ENCODE results near the gene PEBP1. TPM values are rescaled to one million over a fixed set of nuclear protein-coding genes. Genes with fewer than 3 reads are reported as not detected.

Gene PEBP1
- total and polyA plus RNA-seq, 2 experiments from 2014 or later: 598 to 685 TPM

DNA sequence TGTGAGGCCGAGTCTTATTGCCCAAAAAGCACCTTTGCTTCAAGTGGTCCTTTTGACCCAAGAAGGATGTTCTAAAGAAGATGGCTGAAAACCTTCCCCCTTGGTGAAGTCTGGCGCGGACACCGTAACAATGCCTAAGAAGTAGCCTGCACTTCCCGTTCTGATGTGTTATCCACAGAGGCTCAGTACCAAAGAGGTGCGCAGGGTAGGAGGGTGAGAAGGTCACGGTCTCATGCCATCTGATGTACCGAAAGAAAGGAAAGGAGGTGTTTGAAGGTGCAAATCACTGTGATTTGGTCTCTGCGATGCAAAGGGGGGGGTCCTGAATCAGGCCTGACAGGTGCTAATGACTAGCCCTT is 9.9 kb downstream of the PEBP1 start:
- no peaks in the 10 kb centered on the region for H3K27me3 ChIP-seq
- no peak overlapping the region for H3K4me2 ChIP-seq
- H3K4me3 ChIP-seq: no peak overlapping the region
- H2AFZ ChIP-seq: no peak overlapping the region
- H3K79me2 ChIP-seq: peaks cover 17% of the 10 kb centered on the region
- no peak overlapping the region for H3K27ac ChIP-seq
- H3K36me3 ChIP-seq (replicated peaks; ENCODE audit: insufficient read depth, low read depth): peaks cover 5% of the 10 kb centered on the region
- no peaks in the 10 kb centered on the region for H3K9me2 ChIP-seq (replicated peaks; ENCODE audit: insufficient read depth)
- DNase-seq (ENCODE audit: low spot score): no peak
- no peaks in the 10 kb centered on the region for H3K9me3 ChIP-seq (ENCODE audit: low read depth)
- peaks cover 4% of the 10 kb centered on the region for H4K20me1 ChIP-seq (ENCODE audit: insufficient read depth, poor library complexity, severe bottlenecking)
- TF ChIP-seq EZH2phosphoT487 (IDR thresholded peaks at IDR 0.05; ENCODE audit: low read depth, severe bottlenecking, unreplicated experiment) (no peak), EZH2 (IDR thresholded peaks at IDR 0.05; ENCODE audit: borderline replicate concordance) (no peak)
- TF ChIP-seq, protein P1, sequence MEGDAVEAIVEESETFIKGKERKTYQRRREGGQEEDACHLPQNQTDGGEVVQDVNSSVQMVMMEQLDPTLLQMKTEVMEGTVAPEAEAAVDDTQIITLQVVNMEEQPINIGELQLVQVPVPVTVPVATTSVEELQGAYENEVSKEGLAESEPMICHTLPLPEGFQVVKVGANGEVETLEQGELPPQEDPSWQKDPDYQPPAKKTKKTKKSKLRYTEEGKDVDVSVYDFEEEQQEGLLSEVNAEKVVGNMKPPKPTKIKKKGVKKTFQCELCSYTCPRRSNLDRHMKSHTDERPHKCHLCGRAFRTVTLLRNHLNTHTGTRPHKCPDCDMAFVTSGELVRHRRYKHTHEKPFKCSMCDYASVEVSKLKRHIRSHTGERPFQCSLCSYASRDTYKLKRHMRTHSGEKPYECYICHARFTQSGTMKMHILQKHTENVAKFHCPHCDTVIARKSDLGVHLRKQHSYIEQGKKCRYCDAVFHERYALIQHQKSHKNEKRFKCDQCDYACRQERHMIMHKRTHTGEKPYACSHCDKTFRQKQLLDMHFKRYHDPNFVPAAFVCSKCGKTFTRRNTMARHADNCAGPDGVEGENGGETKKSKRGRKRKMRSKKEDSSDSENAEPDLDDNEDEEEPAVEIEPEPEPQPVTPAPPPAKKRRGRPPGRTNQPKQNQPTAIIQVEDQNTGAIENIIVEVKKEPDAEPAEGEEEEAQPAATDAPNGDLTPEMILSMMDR (IDR thresholded peaks at IDR 0.05; ENCODE audit: poor library complexity): no peak
- H3K4me1 ChIP-seq (ENCODE audit: insufficient read depth): no peaks in the 10 kb centered on the region
- WGBS (ENCODE audit: low lambda C conversion rate, missing lambda C conversion rate): 88% methylated on average over 9 of the region's 9 CpGs

DNA sequence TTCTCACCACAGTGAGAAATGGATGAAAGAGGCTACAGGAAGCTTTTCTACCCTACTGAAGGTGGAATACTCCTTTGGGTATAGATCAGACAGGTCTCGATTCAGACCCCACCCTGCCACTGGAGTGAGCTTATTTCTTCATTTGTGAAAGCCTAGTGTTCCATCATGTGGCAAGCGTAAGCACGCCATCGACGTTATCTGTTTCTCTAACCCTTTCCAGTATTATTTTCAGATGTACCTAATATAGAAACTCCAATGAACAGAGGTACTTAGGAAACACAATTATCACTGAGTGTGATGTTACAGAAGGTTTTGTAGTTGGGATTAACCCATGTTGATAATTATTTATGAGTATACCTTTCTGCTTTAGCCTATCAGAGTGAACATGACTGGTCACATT is 12.4 kb downstream of the PEBP1 start:
- peaks cover 5% of the 10 kb centered on the region for H3K79me2 ChIP-seq
- H3K9me2 ChIP-seq (replicated peaks; ENCODE audit: insufficient read depth): no peaks in the 10 kb centered on the region
- no peak overlapping the region for H3K4me3 ChIP-seq
- no peak overlapping the region for H2AFZ ChIP-seq
- peaks cover 1% of the 10 kb centered on the region for H3K36me3 ChIP-seq (replicated peaks; ENCODE audit: insufficient read depth, low read depth)
- H3K9me3 ChIP-seq (ENCODE audit: low read depth): no peaks in the 10 kb centered on the region
- no peaks in the 10 kb centered on the region for H3K27me3 ChIP-seq
- DNase-seq (ENCODE audit: low spot score): no peak
- H3K4me2 ChIP-seq: no peak overlapping the region
- 95% methylated on average over 5 of the region's 5 CpGs for WGBS (ENCODE audit: low lambda C conversion rate, missing lambda C conversion rate)
- peaks cover 4% of the 10 kb centered on the region for H4K20me1 ChIP-seq (ENCODE audit: insufficient read depth, poor library complexity, severe bottlenecking)
- TF ChIP-seq, protein P1 (IDR thresholded peaks at IDR 0.05; ENCODE audit: poor library complexity): no peak
- TF ChIP-seq EZH2 (IDR thresholded peaks at IDR 0.05; ENCODE audit: borderline replicate concordance): no peak
- TF ChIP-seq EZH2phosphoT487 (IDR thresholded peaks at IDR 0.05; ENCODE audit: low read depth, severe bottlenecking, unreplicated experiment): no peak
- no peak overlapping the region for H3K27ac ChIP-seq
- H3K4me1 ChIP-seq (ENCODE audit: insufficient read depth): no peaks in the 10 kb centered on the region

DNA sequence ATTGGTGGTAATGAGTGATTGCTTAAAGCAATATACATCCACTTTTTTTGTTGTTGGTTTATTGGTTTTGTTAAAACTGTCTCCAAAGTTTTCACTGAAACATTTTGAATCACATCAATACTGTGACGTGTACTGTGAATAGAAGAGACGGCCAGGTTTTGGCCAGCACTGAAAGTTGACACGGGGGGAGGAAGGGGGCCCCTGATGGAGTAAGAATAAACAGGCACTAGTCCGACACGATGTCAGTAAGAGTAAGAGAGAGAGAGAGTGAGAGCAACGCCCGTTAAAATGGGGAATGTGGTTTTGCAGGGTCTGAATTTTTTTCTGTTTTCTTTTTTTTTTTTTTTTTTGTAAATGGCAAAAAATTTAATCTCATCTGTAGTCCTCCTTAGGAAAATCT is 14.7 kb downstream of the PEBP1 start:
- Histone ChIP-seq H3K36me3 (replicated peaks; ENCODE audit: insufficient read depth, low read depth) (no peaks in the 10 kb centered on the region), H3K4me1 (ENCODE audit: insufficient read depth) (no peaks in the 10 kb centered on the region), H3K4me2 (no peak overlapping the region), H3K9me2 (replicated peaks; ENCODE audit: insufficient read depth) (no peaks in the 10 kb centered on the region), H3K9me3 (ENCODE audit: low read depth) (no peaks in the 10 kb centered on the region), H3K27me3 (no peaks in the 10 kb centered on the region), H3K79me2 (no peaks in the 10 kb centered on the region), H3K27ac (no peak overlapping the region), H2AFZ (no peak overlapping the region), H4K20me1 (ENCODE audit: insufficient read depth, poor library complexity, severe bottlenecking) (no peaks in the 10 kb centered on the region), H3K4me3 (no peak overlapping the region)
- WGBS (ENCODE audit: low lambda C conversion rate, missing lambda C conversion rate): 53% methylated on average over 7 of the region's 7 CpGs
- TF ChIP-seq EZH2phosphoT487 (IDR thresholded peaks at IDR 0.05; ENCODE audit: low read depth, severe bottlenecking, unreplicated experiment): no peak
- no peak for TF ChIP-seq EZH2 (IDR thresholded peaks at IDR 0.05; ENCODE audit: borderline replicate concordance)
- TF ChIP-seq, protein P1 (IDR thresholded peaks at IDR 0.05; ENCODE audit: poor library complexity): no peak
- DNase-seq (ENCODE audit: low spot score): no peak

DNA sequence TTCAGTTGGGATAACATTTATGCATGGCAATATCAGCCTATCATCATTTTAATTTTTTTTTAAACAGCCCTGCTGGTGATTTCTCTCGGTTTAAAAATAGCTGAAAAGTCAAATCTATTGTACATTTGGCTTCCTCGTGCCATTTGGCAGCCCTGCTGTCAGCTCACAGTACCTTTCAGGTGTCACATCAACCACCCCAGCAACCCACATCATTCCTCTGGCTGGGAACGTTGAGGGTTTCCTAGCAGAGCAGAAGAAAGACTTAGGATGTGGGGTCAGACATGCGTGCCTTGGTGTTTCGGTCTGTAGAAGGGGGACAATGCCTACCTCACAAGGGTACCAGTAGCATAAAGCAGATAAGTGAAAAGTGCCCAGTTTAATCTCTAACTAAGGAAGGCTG is 15.8 kb downstream of the PEBP1 start:
- Histone ChIP-seq H2AFZ (no peak overlapping the region), H4K20me1 (ENCODE audit: insufficient read depth, poor library complexity, severe bottlenecking) (no peaks in the 10 kb centered on the region), H3K9me2 (replicated peaks; ENCODE audit: insufficient read depth) (no peaks in the 10 kb centered on the region), H3K36me3 (replicated peaks; ENCODE audit: insufficient read depth, low read depth) (no peaks in the 10 kb centered on the region), H3K79me2 (no peaks in the 10 kb centered on the region), H3K27ac (no peak overlapping the region), H3K4me3 (no peak overlapping the region), H3K4me2 (no peak overlapping the region), H3K9me3 (ENCODE audit: low read depth) (no peaks in the 10 kb centered on the region), H3K27me3 (no peaks in the 10 kb centered on the region), H3K4me1 (ENCODE audit: insufficient read depth) (no peaks in the 10 kb centered on the region)
- no peak for DNase-seq (ENCODE audit: low spot score)
- TF ChIP-seq EZH2 (IDR thresholded peaks at IDR 0.05; ENCODE audit: borderline replicate concordance) (no peak), EZH2phosphoT487 (IDR thresholded peaks at IDR 0.05; ENCODE audit: low read depth, severe bottlenecking, unreplicated experiment) (no peak)
- TF ChIP-seq, protein P1 (IDR thresholded peaks at IDR 0.05; ENCODE audit: poor library complexity): no peak
- WGBS (ENCODE audit: low lambda C conversion rate, missing lambda C conversion rate): 97% methylated on average over 5 of the region's 5 CpGs

All from hepatocyte (in vitro differentiated cells).